DMS53 treated with DMSO at 0.1 percent for 48 hours (cell line): ENCODE results near the gene KLHL12.

Experiments used
- DNase-seq: peaks from one replicate; lab custom pipeline; 2025; ENCODE audit not compliant: unreplicated experiment; lab: John Stamatoyannopoulos, UW

KLHL12 gene

DNA sequence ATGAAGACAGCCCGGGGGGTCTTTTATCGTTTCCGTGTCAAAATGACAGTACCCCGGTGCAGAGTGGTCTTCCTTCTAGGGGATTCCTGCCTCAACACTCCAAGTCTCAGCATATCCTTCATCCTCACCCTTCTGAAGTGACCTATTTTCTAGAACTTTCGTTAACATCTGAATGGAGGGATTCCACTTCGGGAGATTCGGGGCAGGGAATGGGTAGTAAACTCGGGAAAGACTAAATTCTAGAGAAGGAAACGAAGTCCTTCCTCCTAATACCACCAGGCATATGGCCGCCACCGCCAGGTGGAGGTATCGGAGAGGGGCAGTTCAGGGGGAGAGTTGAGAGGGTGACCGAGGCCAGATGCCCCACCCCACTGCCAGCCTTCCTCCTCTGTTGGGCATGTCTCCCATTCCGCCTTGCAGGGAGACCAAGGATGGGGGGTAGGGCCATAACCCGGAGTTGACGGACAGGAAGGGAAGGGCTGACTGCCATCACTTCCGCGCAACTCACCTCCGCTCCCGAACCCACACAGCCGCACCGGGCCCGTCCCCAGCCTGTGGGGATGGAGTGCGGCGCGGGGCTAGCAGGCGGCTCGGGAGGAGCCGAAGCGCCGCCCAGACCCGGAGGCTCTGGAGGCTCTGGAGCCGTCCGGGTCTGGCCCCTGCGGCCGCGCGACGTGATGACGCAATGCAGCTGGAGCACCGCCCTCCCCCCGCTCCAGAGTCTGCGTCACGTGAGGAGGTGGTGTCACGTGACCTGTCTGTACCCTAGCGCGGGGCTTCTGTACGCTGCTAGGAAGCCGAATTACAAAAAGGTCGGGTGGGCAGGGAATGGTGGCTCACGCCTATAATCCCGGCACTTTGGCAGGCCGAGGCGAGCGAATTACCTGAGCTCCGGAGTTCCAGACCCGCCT lies at the start of gene KLHL12:
KLHL12 (minus strand) TSS at position 654 of the 911 bp plus-strand sequence. CDS start 2,072 bp downstream, outside the sequence.
- peak; percentile 96 for DNase-seq

DNA sequence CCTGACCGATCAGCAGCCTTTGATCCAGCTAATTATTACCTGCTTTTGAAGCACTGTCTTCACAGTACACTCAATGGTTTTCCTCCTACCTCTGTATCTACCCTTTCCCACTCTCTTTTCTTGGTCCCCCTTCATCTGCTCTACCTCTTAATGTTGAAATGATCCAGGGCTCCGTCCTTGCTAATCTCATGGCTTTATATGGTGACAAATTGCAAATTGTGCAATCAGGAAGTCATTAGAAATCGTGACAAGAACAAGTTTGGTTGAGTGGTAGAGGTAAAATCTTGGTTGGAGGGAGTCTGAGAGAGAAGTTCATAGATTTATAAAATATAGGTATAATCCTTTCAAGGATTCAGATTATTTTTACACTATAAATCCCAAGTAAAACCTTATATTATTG lies 49.6 kb upstream of the KLHL12 start:
- no peak for DNase-seq

DNA sequence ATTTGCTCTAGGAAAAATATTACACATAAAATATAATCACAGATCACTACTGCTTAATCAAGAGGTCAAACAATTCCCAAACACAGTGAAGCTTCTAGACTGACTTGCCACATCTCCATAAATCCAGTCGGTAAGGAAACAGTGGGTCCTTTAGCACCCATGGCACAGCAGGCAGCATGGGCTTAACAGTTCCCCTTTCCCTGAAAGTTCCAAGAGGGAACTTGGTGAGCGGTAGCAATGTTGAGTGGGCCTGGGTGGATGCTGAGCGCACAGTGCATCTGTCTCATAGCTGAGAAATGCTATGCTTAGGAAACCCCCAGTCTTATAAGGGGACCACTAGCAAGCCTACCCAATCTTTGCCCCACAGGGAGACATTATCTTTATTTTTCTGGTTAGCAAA lies 47.8 kb upstream of the KLHL12 start:
- DNase-seq, result no peak

DNA sequence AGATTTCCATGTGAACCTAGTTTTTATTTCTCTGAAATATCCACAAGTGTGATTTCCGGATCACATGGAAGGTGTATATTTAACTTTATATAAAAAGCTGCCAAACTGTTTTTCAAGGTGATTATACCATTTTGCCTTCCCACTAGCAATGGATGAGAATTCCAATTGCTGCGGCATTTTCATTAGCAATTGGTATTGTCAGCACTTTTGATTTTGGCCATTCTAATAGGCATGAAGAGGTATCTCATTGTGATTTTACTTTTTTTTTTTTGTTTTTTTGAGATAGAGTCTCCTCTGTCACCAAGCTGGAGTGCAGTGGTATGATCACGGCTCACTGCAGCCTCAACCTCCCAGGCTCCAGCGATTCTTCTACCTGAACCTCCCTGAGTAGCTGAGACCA lies 45.0 kb upstream of the KLHL12 start:
- DNase-seq, result no peak

DNA sequence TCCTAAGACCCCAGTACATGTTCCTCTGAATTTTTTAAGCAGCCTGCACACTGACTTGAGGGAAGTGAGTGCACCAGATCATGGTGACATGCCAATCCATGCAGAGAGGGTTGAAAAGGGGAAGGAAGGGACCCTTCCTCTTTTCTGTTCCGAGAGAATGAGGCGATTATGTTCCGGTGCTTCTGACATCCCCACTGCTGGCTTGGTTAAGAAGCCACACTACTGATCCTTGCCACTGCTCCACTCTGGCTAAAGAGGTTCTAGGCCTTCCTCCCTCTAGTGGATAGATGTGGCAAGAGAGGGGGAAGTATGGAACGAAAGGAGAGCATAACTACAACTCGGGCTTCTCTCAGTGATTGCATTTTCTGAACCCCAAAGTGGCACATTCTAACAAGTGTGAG lies 41.9 kb upstream of the KLHL12 start:
- peak; percentile 29 for DNase-seq

DNA sequence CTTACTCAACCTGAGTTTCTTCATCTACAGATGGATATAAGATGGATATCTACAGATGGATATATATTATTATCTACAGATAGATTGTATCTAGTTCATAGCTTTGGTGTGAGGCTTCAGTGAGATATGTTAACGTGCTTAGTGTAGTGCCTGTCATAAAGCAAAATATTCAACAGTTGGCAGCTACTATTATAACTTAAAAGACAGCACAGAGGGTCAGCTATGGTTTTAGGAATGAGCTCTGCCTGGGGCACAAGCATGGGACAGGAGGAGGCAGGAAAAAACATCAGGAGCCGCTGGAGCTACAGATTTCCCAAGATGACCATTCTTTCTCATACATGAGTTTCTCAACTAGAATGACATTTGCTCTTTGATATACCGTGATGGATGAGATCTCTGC lies 41.3 kb upstream of the KLHL12 start:
- no peak for DNase-seq

DNA sequence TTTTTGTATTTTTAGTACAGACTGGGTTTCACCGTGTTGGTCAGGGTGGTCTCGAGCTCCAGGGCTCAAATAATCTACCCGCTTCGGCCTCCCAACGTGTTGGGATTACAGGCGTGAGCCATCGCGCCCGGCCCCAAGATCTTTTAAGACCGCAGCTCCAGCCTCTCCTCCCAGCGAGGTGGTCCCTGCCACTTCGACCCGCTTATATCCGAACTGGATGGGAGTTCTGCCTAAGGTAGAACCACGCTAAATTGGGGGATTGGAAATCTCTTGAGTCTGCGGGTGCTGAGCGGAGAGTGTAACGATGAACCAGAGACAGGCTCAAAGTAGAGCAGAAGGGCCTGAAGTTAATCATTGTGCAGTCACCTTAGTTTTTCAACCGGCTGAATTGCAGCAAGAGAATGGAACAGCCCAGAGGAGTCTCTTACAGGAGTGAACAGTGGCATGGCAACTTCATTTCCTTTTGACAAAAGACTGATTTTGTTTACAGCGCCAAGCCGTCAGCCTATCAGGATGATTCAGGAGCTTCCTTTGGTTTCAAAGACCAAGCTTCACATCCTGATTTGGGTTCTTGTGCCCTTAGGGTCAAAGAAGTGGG lies 40.7 kb upstream of the KLHL12 start:
- DNase-seq, result peak; percentile 64

DNA sequence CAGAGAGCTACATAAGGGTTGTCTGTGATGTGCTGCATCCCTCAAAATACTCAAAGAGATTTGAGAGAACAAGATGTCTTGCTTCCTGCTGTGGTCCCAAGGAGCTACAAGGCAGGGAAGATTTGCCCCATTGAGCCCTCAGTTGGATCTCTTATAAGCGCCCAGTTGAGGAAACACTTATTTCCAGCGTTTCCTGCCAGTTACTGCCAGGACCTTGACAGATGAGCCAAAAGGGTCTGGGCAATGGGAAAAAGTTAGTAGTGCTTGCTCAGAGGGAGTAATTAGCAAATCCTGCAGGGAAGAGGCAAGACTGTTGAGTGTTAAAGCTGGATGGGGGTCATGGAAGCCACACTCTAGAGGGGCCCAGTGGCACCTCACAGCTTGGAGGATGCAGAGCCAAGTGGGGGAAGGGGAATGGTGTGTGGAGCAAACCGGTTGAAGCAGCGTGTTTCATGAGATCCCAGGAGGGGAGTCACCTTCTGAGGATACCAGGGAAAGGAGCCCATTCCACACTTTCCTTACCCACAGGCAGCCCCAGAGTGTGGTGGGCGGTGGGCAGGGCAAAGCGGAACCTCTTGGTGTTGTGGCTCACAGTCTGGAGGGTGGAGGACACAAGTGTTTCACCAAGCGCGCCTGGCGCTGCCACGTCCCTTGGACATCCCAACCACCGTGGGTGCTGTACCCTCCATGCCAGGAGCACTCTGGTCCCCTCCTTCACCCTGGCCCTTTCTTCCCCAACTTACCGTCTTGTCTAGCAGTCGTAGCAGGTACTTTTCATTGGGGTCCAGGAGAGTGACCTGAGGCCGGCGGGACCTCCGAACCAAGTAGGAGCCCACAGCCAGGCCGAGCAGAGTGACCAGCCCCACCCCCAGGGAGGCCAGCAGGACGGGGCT lies 39.2 kb upstream of the KLHL12 start:
- DNase-seq, result no peak

DNA sequence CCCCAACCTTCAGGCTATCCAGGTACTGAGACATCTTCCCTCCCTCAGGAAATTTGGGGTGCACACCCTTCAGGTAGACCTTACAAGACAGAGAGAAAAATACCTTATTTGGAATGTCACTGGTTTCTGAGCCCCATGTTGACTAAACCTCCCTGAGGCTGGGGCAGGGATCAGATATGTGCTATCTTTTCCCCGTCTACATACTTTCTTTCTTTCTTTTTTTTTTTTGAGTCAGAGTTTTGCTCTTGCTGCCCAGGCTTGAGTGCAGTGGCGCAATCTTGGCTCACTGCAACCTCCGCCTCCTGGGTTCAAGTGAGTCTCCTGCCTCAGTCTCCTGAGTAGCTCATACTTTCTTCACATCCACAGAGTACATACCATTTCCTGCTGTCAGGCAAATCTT lies 38.4 kb upstream of the KLHL12 start:
- no peak for DNase-seq

DNA sequence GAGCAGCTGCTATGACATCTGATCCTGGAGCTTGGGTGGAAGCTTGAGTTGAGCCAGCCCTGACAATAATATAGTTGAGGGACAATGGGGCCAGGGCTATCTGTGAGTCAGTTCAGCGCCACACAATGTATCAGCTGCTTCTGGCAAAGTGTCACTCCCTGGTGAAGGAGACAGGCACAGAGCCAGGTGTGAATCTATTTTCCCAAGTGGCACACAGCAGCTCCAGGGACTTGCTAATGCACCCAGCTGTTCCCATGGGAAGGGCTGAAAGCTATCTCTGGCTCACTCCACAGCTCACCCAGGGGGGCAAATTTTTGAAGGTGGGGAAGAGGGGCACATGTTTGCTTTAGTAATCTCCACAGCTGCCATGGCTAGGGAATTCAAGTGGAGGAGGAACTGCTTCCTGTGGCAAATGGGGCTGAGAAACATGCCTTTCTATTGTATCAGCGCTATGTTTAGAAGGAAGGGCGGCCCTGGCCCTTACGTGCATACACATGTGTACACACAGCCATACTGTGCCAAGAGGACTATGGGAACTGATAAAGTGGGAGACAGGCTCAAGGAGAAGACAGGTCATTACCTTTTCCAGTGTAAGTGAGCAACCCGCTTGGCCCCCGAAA lies 37.9 kb upstream of the KLHL12 start:
- peak; percentile 28 for DNase-seq

DNA sequence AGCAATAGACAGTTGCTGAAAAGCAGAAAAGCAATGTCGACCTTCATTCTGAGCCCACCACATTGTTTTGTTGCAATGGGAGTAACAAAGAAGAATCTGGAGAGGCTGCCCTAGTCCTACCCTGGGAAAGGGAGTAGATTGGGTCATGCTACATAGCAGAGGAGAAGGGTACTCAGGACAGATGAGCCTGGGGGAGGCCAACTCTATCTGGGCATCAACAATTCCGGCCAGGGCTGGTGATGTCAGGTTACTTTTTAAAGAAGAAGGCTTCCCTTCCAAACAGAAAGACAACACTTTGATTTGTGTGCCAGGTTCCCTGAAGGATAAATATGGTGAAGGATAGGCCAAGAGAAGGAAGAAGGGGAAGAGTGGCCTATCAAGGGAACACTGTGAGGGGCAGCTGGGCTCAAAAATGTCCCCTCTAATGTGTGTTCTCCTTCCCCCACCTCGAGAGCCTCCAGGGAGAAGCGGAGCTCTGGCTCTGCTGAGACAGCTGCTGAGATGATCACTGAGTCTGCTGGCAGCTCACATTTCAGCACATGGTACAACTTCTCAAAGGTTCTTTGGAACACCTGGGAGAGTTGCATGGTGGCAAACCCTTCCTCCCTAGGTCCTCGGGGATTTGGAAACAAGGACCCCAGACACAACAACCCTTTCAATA lies 34.3 kb upstream of the KLHL12 start:
- DNase-seq, result no peak

DNA sequence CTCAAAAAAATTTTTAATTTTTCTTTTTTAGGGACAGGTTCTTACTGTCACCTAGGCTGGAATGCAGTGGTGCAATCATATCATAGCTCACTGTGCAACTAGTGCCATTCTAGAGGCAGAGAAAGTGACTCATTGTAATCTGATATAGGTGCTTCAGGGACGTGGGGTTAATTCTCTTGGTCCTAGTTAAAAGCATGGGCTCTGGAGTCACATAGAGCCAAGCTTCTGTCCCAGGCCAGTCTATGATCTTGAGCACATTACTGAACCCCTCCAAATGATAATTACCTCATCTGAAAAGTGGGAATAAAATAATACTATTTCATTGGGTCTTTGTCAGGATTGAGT lies 32.2 kb upstream of the KLHL12 start:
- DNase-seq, result peak; percentile 94

DNA sequence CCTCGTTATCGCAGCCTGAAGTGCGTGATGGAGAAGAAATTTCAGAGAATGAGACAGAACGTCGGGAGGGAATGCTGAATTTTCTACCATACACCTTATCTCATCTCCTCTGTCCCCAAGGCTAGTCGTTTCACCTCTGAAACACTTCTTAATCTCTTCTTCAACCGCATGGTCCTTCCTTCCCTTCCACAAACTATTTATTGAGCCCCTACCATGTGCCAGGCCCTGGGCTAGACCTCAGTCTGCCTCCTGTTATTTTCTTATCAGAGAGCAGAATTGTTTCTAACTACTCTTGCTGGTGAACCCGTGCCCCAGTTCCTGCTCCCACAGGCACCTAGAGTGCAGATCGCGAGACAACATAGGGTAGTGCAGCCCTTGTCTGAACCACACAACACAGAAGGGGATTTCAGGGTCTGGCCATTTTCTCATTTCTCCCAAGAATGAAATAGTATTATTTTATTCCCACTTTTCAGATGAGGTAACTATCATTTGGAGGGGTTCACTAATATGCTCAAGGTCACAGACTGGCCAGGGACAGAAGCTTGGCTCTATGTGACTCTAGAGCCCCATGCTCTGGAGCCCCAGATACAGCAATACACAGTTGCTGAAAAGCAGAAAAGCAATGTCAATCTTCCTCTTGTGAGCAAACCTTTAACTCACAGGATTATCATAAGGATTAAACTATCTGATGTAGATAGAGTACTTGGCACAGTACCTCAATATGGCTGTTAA lies 31.7 kb upstream of the KLHL12 start:
- peak; percentile 54 for DNase-seq

DNA sequence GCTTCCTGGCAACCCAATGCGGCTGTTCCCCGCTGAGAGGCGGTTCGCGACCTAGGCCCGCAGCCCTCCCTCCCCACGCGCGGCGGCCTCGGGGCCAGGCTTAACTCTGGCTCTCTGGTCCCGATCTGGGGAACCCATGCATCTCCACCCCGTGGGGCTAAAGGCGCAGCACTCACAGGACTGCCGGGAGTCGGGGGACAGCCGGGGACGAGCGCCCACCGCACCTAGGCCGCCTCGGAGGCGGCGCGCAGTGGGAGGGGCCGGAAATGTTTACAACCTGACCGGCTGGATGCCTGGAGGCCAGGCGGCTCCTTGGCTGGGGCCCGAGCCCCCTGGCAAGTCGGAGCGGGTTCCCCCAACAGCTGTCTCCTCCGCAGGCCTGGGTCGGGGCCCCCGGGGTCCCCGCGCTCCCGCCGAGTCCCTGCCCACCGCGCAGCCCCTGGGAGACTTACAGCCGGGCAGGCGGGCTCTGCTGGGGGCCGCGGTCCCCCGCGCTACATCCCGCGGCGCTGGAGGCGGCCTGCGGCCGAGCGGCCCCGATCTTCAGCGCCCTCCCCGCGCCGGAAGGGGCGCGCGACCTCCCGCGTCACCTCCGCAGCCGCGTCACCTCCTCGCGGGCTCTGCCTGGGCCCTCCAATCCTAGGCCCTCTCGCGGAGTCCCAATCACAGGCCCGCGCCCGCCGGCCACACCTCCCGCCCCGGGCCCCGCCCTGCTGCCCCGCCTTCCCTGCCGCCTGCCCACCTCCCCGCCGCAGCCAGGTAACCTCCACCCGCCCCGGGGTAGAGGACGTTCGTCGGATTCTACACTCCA lies 30.9 kb upstream of the KLHL12 start, which contains the start of gene ADIPOR1:
ADIPOR1 (minus strand) TSS at position 580 of the 811 bp plus-strand sequence. CDS start 7,242 bp downstream, outside the sequence.
- DNase-seq, result peak; percentile 84

DNA sequence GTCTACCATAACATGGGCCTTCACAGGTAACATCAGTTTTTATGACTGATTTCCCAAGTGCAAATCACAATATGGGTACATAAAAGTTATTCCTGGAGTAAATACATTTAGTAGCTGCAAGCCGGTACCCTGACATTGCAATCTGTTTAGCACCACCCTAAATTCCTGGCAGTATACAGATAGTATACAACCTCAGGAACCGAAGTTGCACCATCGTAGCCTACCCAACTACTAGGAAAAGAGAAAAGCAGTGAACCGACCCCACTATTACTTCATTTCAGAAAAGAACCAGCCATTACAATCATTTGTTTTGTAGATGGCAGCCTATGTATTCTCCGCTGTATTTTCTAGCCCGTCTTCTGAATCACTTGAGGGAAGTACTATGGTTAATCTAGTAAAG lies 29.9 kb upstream of the KLHL12 start:
- no peak for DNase-seq

DNA sequence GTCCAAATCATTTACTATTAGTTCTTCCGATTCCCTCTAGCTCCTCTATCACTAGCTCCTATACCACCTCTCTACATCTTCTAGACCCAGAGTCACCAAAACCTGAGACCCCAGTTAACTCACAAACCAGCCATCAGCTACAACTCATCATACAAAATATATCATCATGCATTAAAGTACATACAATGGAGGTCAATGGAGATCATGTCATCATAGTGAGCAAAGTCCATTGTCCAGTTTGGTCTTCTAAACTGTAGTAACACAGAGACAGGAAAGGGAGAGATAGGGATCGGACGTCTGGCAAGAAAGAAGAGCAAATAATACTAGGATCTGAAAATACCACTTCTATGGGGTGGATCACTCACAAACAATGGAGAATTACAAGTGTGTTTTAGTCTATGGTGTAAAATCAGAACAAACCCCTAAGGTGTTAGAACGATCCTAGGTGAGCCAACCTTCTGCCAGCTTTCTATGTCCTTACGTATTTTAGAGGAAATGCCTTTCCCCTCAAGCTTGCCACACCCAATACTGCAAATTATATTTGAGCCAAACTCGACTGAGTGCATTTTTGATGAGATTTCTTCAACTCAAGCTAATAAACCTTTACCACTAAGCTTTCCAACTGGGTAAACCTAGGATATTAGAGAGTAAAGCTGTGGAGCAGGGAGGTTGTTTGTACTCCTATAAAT lies 27.2 kb upstream of the KLHL12 start:
- no peak for DNase-seq

DNA sequence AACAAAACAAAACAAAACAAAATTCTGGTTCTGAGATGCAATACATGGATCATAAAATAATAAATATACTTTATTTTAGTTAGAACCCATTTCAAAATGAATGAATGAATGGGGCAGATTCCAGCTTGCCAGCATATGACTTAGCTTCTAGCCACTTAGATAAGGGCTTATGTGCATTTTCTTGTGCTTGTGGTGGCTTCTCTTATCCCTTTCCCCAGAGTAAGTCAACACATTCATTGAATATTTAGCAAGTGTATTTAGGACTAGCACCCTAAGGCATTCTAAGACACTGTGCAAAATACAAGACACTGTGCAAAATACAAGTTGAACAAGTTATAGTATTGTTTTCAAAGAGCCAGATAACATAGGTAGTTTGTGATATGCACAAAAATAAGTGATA lies 26.4 kb upstream of the KLHL12 start:
- no peak for DNase-seq

DNA sequence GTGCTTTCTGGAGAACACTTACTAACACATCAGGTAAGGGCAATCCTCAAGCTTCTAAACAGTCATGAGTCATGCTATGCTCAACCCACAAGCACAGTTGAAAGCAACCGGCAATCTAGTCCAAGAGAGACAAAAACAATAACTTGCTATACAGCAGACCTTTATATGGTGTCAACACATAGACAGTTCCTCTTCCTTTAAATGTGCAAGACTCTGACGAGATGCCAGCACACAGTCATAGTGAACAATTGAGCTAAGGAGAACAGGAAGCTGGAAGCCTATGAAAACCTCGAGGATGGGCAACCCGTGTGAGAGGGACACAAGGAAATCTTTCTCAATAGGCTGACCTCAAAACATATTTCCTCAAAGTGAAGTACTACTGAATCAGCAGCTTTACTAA lies 25.8 kb upstream of the KLHL12 start:
- DNase-seq, result no peak
